Neural progenitor cell (in vitro differentiated cells): ENCODE results near the gene JPH2.
"Not testable (repeated sequence)": the region's sequence is repeated elsewhere in the genome, so short reads cannot be mapped to it uniquely, and the experiment has no call there.

Experiments
- CTCF ChIP-seq: fragments of 200-600 bp; sonication (generic); IDR thresholded peaks from 2 replicates; pipeline ENCODE4 v1.5.1; 2017; ENCODE audit warnings: antibody characterized with exemption, mild to moderate bottlenecking
- EZH2 ChIP-seq: fragments of 200-600 bp; sonication (generic); IDR thresholded peaks from 2 replicates; pipeline ENCODE4 v1.6.1; 2017; ENCODE audit warnings: antibody characterized with exemption, mild to moderate bottlenecking, moderate library complexity

DNA sequence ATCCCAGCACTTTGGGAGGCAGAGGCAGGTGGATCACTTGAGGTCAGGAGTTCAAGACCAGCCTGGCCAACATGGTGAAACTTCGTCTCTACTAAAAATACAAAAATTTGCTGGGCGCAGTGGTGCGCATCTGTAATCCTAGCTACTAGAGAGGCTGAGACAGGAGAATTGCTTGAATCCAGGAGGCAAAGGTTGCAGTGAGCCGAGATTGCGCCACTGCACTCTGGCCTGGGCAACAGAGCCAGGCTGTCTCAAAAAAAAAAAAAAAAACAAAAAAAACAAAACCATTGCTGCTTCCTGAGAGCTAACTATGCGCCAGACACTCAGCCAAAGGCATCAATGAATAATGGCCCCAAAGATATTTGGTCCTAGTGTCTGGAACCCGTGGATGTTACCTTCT is 57.7 kb downstream of the JPH2 start:
- not testable (repeated sequence) for TF ChIP-seq CTCF, EZH2
